HG02759 (cell line): ENCODE data around the gene RPL6.

Source experiments
- ATAC-seq: cut with Tn5 transposase; IDR thresholded peaks from one replicate; pipeline ENCODE4 v1.9.1; 2021; ENCODE audit warnings: mild to moderate bottlenecking, moderate library complexity; ENCODE audit not compliant: unreplicated experiment

RPL6 gene

GRCh38 chr12:112380663-112381405 lies 28.6 kb downstream of the RPL6 start:
- ATAC-seq, result no peak

GRCh38 chr12:112375105-112375504 lies 34.3 kb downstream of the RPL6 start:
- no peak for ATAC-seq

DNA sequence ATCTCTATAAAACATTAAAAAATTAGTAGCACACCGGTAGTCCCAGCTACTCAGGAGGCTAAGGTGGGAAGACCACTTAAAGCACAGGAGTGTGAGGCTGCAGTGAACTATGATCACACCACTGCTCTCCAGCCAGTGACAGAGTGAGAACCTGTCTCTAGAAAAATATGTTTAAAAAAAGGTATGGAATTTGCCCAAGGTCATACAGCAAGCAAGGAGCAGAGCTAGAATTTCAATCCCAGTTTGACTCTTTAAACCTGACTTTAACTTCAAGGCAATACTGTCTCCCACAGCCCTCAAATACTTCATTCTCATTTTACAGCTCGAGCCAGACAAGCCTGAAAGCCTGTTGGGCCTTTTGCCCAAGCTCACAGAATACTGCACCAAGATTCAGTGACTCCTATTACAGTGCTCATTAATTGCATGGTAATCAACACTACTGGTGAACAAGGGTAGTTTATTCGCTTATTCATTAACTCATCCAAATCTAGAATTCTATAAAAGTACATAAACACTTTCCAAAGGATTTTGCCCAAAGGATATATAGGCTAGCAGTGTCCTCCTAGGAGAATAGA lies 35.2 kb downstream of the RPL6 start:
- ATAC-seq, result no peak

DNA sequence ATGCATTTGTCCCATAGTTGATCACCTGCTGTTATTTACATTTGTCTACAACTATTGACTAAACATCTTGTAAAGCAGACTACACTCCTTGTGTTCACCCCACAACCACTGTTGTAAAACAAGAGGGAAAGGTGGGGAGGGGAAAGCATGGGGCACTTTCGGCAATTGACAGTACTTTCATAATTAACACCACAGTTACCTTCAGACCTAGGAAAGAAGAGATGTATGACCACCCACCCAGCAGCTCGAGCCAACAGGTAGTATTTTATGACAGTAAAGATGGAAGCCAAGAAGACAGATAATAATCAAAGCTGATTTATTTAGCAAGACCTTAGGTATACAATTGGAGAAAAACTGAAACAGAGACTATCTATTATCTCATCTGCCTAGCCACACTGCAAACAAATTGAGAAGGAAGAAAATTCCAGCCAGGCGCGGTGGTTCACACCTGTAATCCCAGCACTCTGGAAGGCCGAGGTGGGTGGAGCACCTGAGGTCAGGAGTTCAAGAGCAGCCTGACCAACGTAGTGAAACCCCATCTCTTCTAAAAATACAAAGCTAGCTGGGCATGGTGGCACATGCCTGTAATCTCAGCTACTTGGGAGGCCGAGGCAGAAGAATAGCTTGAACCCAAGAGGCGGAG lies 38.4 kb downstream of the RPL6 start:
- no peak for ATAC-seq

DNA sequence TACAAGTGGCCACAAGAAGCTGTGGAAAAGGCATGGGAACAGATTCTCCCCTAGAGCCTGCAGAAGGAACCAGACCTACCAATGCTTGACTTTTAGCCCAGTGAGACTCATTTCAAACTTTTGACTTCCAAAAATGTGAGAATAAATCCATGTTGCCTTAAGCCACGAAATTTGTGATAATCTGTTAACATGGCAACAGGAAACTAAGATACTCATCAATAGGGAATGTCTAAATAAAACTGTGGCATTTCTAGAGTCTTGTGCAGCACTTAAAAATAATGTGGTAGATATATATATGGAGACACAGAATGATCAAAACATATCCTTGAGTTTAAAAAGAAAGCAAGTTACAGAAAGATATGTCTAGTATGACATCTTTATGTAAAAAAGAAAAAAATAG lies 39.2 kb downstream of the RPL6 start:
- no peak for ATAC-seq

GRCh38 chr12:112368856-112369255 lies 40.5 kb downstream of the RPL6 start:
- ATAC-seq, result no peak

DNA sequence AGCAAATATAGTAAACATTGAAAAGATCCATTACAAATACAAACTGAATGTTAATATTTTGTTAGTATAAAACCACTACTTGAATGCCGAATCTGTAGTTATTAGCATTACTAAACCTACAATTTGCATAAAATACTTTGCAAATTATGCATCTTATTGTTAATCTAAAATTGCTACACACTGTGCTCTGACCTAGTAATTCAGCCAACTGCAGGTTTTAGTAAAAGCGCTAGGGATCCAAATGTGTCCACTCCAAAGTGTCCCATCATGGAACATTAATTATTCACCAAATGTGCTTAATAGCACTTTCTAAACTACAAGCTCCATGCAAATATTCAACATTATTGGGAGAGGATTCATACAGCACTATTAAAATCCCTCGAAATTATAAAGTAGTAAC lies 41.4 kb downstream of the RPL6 start:
- ATAC-seq, result no peak

DNA sequence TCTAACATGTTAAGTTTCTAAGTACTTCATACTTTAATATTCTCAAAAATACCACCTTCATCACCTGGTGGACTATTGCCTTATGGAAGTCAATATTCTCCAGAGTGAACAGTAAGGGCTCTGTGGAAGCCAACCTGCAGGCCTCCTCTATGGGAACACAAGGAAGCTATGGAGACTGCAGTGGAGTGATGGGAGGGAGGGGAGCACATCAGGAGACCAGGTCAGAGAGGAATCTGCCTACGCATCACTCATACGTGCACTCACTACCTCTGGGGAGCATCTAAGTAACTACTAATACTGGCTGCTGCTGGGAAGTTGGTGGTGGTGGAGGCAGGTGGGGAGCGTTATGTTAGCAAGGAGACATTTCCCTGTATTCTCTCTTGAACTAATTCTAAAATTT lies 47.1 kb downstream of the RPL6 start:
- no peak for ATAC-seq

- ATAC-seq, result no peak
Observed at GRCh38 chr12:112361271-112361670, 48.1 kb downstream of the RPL6 start.

GRCh38 chr12:112359290-112359689 lies 50.1 kb downstream of the RPL6 start:
- ATAC-seq, result no peak

DNA sequence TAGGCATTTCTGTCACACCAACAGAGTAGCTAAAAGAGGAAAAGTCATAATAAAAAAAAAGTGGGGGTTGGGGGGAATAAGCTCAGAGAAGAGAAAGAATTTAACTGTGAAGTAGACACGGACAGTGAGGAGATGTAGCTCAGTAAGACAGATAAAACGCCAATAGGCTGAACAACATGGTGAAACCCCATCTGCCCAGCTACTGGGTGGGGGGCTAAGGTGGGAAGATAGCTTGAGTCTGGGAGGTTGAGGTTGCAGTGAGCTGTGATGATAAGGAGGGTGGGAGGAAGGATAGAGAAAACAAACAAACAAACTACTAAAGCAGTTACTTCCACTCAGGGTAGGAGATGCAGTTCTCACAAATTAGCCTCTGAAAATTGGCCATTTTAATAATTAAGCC lies 52.2 kb downstream of the RPL6 start:
- ATAC-seq, result no peak
